Vagina (tissue), 2 donors: ENCODE data around the gene SYNDIG1. TPM values are rescaled to one million over a fixed set of nuclear protein-coding genes. Genes with fewer than 3 reads are reported as not detected.
A peak's percentile ranks its signal among the peaks of the same experiment; 100 is the strongest.

ENCODE experiments used
- DNase-seq, 2 donors: peaks; one replicate each; pipeline ENCODE4 v3.0.0-alpha.2; 2017; ENCODE audit errors: extremely low spot score in 2 of 2
- H3K27ac ChIP-seq: fragments of 200-600 bp; sonication (generic); one replicate; pipeline ENCODE4 v1.5.1; 2019
- H3K27me3 ChIP-seq: fragments of 200-600 bp; sonication (generic); one replicate; pipeline ENCODE4 v1.5.1; 2019
- H3K36me3 ChIP-seq, 2 donors: fragments of 200-600 bp; sonication (generic); one replicate each; pipeline ENCODE4 v1.5.1; 2017 to 2019
- H3K4me1 ChIP-seq: fragments of 200-600 bp; sonication (generic); one replicate; pipeline ENCODE4 v1.5.1; 2019
- H3K4me3 ChIP-seq, 2 donors: fragments of 200-600 bp; sonication (generic); 1 replicate in 1 of 2; 2 replicates in 1 of 2; pipeline ENCODE4 v1.5.1; 2016 to 2019
- H3K9me3 ChIP-seq: fragments of 200-600 bp; sonication (generic); one replicate; pipeline ENCODE4 v1.5.1; 2019
- CTCF ChIP-seq, 3 experiments: fragments of 450-650 bp in 2 of 3; fragments of 200-600 bp in 1 of 3; sonication (generic) in 1 of 3; IDR thresholded peaks; one replicate each; pipeline ENCODE4 v1.5.1; 2017 to 2019; ENCODE audit warnings: antibody characterized with exemption in 3 of 3, mild to moderate bottlenecking in 2 of 3, moderate library complexity in 2 of 3
- POLR2A ChIP-seq, 2 donors: fragments of 450-650 bp; IDR thresholded peaks; one replicate each; pipeline ENCODE4 v1.6.1; 2017; ENCODE audit warnings: antibody characterized with exemption in 2 of 2, mild to moderate bottlenecking in 2 of 2, moderate library complexity in 2 of 2
- POLR2AphosphoS5 ChIP-seq, 2 donors: sonication (generic); formaldehyde crosslinking; IDR thresholded peaks; one replicate each; pipeline ENCODE4 v1.9.0; 2017; ENCODE audit warnings: antibody characterized with exemption in 2 of 2, mild to moderate bottlenecking in 2 of 2, low read depth in 1 of 2; ENCODE audit not compliant: insufficient read depth in 1 of 2
- intact Hi-C: fragments of 100-400 bp; cut with DNase I; formaldehyde crosslinking; loops from one replicate; pipeline ENCODE4 v1.15.1; 2023
- total RNA-seq: library from RNA; depleted of rRNA; stranded (reverse); fragments of >200 nt; gene quantifications from one replicate; pipeline ENCODE4 v1.2.3, GENCODE V29; 2016

The SYNDIG1 gene
- total RNA-seq, 1 donor from 2014 or later = 3.2 TPM

GRCh38 chr20:24585796-24586522 lies 116.5 kb downstream of the SYNDIG1 start:
- Histone ChIP-seq H3K36me3 (no peaks in the 10 kb centered on the region), H3K4me1 (no peaks in the 10 kb centered on the region), H3K9me3 (no peaks in the 10 kb centered on the region), H3K4me3 (no peak overlapping the region), H3K27me3 (no peaks in the 10 kb centered on the region), H3K27ac (no peak overlapping the region)
- intact Hi-C loops = no loop called here
- TF ChIP-seq CTCF (IDR thresholded peaks at IDR 0.05) = no peak
- no peak for TF ChIP-seq POLR2A (IDR thresholded peaks at IDR 0.05)
- no peak for TF ChIP-seq POLR2AphosphoS5 (IDR thresholded peaks at IDR 0.05; ENCODE audit: insufficient read depth in 1 of 2, low read depth in 1 of 2)
- peak; percentile 69 to 93 for DNase-seq

- Histone ChIP-seq H3K4me3 (no peak overlapping the region), H3K27ac (no peak overlapping the region), H3K36me3 (no peaks in the 10 kb centered on the region), H3K4me1 (no peaks in the 10 kb centered on the region), H3K27me3 (no peaks in the 10 kb centered on the region), H3K9me3 (no peaks in the 10 kb centered on the region)
- TF ChIP-seq CTCF (IDR thresholded peaks at IDR 0.05) (no peak), POLR2AphosphoS5 (IDR thresholded peaks at IDR 0.05; ENCODE audit: insufficient read depth in 1 of 2, low read depth in 1 of 2) (no peak), POLR2A (IDR thresholded peaks at IDR 0.05) (no peak)
- intact Hi-C loops = no loop called here
- DNase-seq = peak; percentile 74 to 80
Measured at GRCh38 chr20:24586523-24586840, 117.1 kb downstream of the SYNDIG1 start.

- H3K36me3 ChIP-seq = no peaks in the 10 kb centered on the region
Measured at GRCh38 chr20:24587384-24588046, 118.1 kb downstream of the SYNDIG1 start.

GRCh38 chr20:24588047-24588635 lies 118.7 kb downstream of the SYNDIG1 start:
- H3K4me1 ChIP-seq = no peaks in the 10 kb centered on the region
- no peak for TF ChIP-seq POLR2A (IDR thresholded peaks at IDR 0.05)
- no peak for TF ChIP-seq POLR2AphosphoS5 (IDR thresholded peaks at IDR 0.05; ENCODE audit: insufficient read depth in 1 of 2, low read depth in 1 of 2)
- no peak for TF ChIP-seq CTCF (IDR thresholded peaks at IDR 0.05)
- H3K27me3 ChIP-seq = no peaks in the 10 kb centered on the region
- no peak overlapping the region for H3K4me3 ChIP-seq
- peak; percentile 32 to 85 for DNase-seq
- intact Hi-C loops = no loop called here
- no peak overlapping the region for H3K27ac ChIP-seq
- H3K9me3 ChIP-seq = no peaks in the 10 kb centered on the region
- H3K36me3 ChIP-seq = no peaks in the 10 kb centered on the region

More at GRCh38 chr20:24587384-24588046, 118.1 kb downstream of the SYNDIG1 start:
- TF ChIP-seq POLR2A (IDR thresholded peaks at IDR 0.05) (no peak), CTCF (IDR thresholded peaks at IDR 0.05) (no peak), POLR2AphosphoS5 (IDR thresholded peaks at IDR 0.05; ENCODE audit: insufficient read depth in 1 of 2, low read depth in 1 of 2) (no peak)
- Histone ChIP-seq H3K4me3 (no peak overlapping the region), H3K4me1 (no peaks in the 10 kb centered on the region), H3K27ac (no peak overlapping the region), H3K9me3 (no peaks in the 10 kb centered on the region), H3K27me3 (no peaks in the 10 kb centered on the region)
- intact Hi-C loops = no loop called here
- peak; percentile 65 to 74 for DNase-seq
